Astrocyte of the spinal cord (primary cell): Measurements from ENCODE around the gene DNAJC5.

ENCODE experiments used
- DNase-seq: peaks from one replicate; pipeline ENCODE4 v3.0.0; 2011; ENCODE audit warnings: low read depth, low spot score
- H3K4me3 ChIP-seq: 2 replicates; pipeline ENCODE4 v1.5.1; 2011; ENCODE audit warnings: low read depth, mild to moderate bottlenecking, low read length, moderate library complexity
- CTCF ChIP-seq: IDR thresholded peaks from 2 replicates; pipeline ENCODE4 v1.5.1; 2012; ENCODE audit warnings: low read depth, mild to moderate bottlenecking, low read length, inconsistent platforms
- in situ Hi-C: cut with HindIII; loops from 2 replicates; pipeline ENCODE4 v1.10.0; 2017; ENCODE audit warnings: low sequenced_read_pairs

DNAJC5 gene

DNA sequence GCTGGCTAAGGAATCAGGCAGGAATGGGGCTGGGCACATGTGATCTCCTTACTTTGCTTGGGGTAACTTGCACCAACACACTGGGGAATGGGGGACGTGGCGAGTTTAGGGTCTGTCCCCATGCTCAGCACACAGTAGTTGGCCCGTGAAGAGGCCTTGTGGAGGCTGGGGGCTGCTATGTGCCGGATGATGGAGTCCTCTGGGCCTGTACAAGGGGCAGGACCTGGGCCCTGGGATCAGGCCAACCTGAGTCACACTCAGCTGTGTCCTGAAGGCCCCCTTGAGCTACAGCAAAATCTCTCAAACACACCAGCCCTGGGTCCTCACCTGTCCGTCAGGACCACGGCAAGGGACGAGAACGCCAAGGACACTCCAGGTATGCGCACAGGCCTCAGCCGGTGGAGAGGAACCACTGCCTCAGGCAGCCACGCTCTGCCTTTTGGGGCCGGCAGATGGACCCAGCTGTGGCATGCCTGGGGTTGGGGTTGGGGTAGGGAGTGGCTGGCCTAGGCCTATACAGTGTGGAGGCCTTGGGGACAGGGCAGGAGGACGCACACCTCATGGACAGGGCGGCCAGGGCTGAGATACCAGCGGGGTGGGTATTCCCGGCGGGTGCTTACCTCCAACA is 50.2 kb downstream of the DNAJC5 start:
- in situ Hi-C loops, result no loop called here
- no peak for DNase-seq
- H3K4me3 ChIP-seq, result no peak overlapping the region
- TF ChIP-seq CTCF, result no peak

DNA sequence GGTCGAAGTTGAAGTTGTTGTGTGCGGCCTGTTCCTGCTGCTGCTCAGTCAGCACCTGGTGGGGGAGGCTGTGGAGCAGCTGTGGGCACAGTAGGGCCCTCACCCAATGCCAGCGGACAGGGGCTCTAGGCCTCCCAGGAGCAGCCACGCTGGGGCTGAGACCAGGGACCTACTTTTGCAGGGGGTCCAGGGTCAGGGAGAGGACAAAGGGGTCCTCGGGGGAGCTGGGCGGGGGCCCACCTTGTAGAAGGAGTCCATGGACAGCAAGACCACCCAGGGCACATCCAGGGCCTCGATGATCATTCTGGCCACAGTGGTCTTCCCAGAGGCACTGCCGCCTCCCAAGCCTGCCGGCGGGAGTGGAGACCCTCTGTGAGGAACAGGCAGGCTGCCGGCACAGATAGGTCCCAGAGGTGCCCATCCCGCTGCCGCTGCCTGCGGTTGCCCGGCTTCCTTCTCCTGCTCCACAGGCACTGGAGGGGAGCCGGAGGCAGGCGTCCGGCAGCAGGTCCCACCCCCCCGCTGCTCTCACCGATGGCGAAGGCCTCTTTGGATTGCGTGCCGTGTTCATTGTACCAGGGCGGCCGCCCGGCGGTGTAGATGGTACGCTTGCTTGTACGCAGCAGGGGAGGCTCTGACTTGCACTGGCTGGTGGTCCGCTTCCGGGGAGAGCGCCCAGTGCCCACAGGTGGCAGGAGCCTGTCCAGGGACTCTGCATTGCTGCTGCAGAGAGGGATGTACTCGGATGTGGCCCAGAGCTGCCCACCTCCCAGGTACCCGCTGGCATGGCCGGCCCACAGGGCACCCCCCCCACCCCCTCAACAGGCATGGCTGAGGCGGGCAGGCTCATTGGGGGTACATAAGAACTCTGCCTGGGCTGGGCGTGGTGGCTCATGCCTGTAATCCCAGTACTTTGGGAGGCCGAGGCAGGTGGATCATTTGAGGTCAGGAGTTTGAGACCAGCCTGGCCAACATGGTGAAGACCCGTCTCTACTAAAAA is 51.3 kb downstream of the DNAJC5 start:
- no peak for DNase-seq
- H3K4me3 ChIP-seq, result no peak overlapping the region
- no peak for TF ChIP-seq CTCF
- in situ Hi-C loops, result no loop called here

DNA sequence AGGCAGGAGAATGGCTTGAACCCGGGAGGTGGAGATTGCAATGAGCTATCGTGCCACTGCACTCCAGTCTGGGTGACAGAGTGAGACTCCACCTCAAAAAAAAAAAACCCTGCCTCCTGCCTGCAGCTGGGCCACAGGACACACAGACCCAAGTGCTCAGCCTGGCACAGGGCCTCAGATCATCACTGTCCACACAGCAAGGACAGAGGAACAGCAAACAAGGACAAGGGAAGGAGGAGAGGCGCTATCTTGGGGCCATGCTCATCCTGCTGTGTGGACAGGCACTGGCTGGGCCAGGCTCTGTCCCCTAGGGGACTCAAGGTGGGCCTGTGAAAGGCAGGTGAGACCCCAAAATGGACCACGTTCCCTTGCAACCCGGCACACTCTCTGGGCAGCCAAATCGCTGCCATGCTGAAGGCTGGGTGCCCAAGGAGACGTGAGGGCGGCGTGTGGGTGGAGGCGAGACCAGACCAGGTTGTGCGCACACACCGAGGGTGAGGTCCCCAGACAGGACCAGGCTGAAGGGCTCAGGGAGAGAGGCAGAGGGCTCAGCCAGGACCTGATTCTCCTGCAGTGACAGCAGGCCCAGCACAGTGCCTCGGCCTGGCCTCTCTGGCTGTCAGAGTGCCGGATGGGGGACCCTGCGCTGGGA is 52.2 kb downstream of the DNAJC5 start:
- H3K4me3 ChIP-seq, result no peak overlapping the region
- no peak for TF ChIP-seq CTCF
- in situ Hi-C loops, result no loop called here
- no peak for DNase-seq

GRCh38 chr20:63947638-63948456 is 52.9 kb downstream of the DNAJC5 start:
- in situ Hi-C loops, result no loop called here
- H3K4me3 ChIP-seq, result no peak overlapping the region
- no peak for DNase-seq
- no peak for TF ChIP-seq CTCF

DNA sequence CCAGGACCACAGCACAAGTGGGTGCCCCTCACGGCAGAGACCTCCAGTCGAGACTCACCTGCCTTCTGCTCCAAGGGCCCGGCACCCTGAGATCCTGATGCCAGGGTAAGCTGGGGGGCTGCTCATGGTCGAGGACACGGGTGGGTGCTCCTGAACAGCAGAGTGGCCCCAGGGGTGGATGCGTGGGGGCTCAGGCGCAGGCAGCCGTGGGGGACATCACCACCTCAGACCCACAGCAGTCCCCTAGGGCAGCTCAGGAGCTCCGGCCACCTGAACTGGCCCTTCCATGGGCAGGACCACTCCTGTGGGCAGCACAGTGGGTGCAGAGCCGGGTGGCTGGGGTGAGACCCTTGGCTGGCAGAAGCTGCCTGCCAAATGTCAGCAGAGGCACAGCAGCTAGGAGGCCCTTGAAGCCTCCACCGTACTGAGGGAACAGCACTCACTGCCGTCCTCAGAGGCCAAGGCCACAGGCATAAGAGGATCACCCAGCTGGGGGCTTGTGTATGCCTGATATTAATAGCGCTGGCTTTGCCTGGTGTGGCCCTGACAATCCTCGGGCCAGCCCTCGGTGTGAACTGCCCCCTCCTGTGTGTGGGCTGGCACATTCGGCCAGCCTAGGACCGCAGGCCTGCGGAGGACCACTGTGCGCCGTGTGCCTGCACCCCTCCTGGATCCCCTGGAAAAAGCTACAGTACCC is 55.9 kb downstream of the DNAJC5 start:
- no peak for TF ChIP-seq CTCF
- no peak for DNase-seq
- no peak overlapping the region for H3K4me3 ChIP-seq
- in situ Hi-C loops, result no loop called here
